GM18861 (cell line): ENCODE data around the gene OVCA2.

Experiments
- ATAC-seq: cut with Tn5 transposase; IDR thresholded peaks from one replicate; pipeline ENCODE4 v1.9.1; 2021; ENCODE audit not compliant: unreplicated experiment

The OVCA2 gene

GRCh38 chr17:2063261-2064146, 21.7 kb downstream of the OVCA2 start:
- no peak for ATAC-seq

GRCh38 chr17:2064147-2064489, 22.3 kb downstream of the OVCA2 start:
- ATAC-seq, result no peak

GRCh38 chr17:2064520-2064971, 22.7 kb downstream of the OVCA2 start:
- no peak for ATAC-seq

- no peak for ATAC-seq
Observed at GRCh38 chr17:2064980-2065785, 23.4 kb downstream of the OVCA2 start.

GRCh38 chr17:2065949-2066400, 24.2 kb downstream of the OVCA2 start:
- ATAC-seq, result no peak

- no peak for ATAC-seq
Observed at GRCh38 chr17:2067048-2067561, 25.3 kb downstream of the OVCA2 start.

- no peak for ATAC-seq
Observed at GRCh38 chr17:2067608-2068024, 25.8 kb downstream of the OVCA2 start.

GRCh38 chr17:2068031-2068518, 26.3 kb downstream of the OVCA2 start:
- no peak for ATAC-seq

- no peak for ATAC-seq
Observed at GRCh38 chr17:2068519-2069051, 26.8 kb downstream of the OVCA2 start.

- ATAC-seq, result peak; percentile 78
Observed at GRCh38 chr17:2070241-2071023, 28.6 kb downstream of the OVCA2 start.

GRCh38 chr17:2071024-2071385, 29.2 kb downstream of the OVCA2 start:
- ATAC-seq, result no peak

GRCh38 chr17:2071455-2072281, 29.8 kb downstream of the OVCA2 start:
- no peak for ATAC-seq

GRCh38 chr17:2074919-2075318, 33.1 kb downstream of the OVCA2 start:
- ATAC-seq, result no peak

- no peak for ATAC-seq
Observed at GRCh38 chr17:2075336-2076086, 33.7 kb downstream of the OVCA2 start.

- ATAC-seq, result no peak
Observed at GRCh38 chr17:2076087-2076984, 34.5 kb downstream of the OVCA2 start.

- no peak for ATAC-seq
Observed at GRCh38 chr17:2077040-2077439, 35.2 kb downstream of the OVCA2 start.

GRCh38 chr17:2081564-2081963, 39.7 kb downstream of the OVCA2 start:
- ATAC-seq, result no peak
